GM21390 (cell line): ENCODE results near the gene NEUROD2.
A peak's percentile ranks its signal among the peaks of the same experiment; 100 is the strongest.

Experiments
- ATAC-seq: cut with Tn5 transposase; IDR thresholded peaks from one replicate; pipeline ENCODE4 v1.9.1; 2021; ENCODE audit not compliant: unreplicated experiment

The NEUROD2 gene

DNA sequence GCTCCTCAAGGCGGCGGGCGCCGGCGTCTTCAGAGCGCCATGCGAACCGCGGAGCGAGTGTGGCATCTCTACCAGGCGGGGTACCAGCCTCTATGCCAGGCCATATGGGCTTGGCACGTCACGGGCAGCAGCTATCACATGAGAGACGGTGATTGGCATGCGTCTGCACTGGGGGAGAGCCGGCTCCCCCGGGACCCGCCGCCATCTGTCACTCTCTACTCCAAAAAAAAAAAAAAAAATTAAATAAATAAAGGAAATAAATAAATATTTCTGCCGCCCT, at the start of gene NEUROD2:
NEUROD2 (minus strand) TSS at position 70 of the 280 bp plus-strand sequence. CDS start 1,321 bp downstream, outside the sequence.
- no peak for ATAC-seq

DNA sequence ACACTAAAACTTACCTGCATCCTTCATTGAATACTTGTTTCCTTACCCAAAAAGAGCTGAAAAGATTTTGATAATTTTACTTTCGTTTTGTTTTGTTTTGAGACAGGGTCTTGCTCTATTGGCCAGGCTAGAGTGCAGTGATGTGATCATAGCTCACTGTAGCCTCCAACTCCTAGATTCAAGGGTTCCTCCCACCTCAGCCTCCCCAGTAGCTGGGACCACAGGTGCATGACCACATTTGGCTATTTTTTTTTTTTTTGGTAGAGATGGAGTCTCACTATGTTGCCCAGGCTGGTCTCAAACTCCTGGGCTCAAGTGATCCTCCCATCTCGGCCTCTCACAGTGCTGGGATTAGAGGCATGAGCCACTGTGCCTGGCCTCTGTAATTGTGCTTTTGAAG, 47.4 kb upstream of the NEUROD2 start:
- ATAC-seq, result no peak

DNA sequence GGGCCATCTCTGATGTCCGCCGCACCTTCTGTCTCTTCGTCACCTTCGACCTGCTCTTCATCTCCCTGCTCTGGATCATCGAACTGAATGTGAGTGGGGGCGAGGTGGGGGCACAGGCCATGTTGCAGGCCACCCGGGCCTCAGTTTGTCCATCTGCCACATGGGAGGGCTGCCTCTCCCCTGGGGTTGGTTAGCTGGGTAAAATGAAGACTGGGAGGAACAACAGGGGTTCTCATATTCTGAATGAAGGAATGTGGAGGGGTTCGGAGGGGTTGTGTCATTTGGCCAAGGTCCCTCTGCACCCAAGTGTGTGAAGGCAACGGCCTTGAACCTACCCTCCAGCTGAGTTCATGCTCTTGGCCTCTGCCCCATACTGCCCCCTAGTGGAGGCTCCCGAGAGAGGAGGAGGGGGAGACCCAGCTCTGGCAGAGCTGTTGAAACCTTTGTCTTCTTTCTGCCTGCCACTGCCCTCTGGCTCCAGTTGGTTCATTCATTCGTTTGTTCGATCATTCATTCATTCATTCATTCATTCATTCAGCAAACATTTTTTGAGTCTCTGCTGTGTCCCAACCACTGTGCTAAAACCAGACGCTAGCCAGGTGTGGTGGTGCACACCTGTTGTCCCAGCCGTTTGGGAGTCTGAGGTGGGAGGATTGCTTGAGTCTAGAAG, 46.1 kb upstream of the NEUROD2 start:
- ATAC-seq, result no peak

DNA sequence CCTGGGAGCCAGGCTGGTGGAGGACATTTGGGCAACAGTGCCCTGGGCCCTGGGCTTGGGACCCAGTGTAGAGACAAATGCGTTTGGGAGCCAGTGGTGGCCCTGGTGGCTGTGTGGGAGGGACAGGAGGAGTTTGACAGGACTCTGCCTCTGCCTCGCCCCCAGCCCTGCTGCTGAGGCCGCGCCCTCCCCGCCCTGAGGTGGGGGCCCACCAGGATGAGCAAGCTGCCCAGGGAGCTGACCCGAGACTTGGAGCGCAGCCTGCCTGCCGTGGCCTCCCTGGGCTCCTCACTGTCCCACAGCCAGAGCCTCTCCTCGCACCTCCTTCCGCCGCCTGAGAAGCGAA, 45.6 kb upstream of the NEUROD2 start:
- no peak for ATAC-seq

DNA sequence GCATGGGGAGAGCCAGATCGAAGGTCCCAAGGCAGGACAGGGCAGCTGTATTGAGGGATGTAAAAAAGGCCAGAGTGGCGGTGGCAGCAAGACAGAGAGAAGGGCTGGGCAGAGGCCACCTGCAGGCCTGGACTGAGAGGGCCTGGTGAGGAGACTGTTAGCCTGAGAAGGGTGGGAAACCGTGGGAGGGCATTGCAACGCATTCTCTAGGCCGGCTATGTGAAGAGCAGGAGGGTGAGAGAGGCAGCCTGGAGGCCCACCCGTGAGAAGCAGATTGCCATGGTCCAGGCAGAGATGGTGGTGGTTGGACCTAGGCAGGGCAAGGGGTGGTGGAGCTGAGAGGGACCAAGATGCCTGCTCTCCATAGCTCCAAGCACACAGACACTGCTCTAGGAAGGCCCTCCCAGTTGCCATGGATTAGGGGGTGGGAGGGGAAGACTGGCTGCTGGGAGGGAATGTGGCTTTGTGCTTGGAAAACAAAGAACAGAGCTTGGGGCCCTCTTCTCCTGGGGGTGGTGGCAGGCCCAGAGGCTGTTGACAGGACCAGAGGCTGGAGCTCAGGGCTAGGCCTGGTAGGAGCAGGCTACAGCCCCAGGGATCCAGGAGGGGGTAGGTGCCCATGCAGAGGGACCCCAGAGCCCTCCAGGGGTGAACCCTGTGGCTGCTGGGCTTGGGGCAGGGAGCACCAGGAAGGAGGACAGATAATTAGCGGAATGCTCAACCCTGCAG, 45.0 kb upstream of the NEUROD2 start:
- ATAC-seq, result no peak

DNA sequence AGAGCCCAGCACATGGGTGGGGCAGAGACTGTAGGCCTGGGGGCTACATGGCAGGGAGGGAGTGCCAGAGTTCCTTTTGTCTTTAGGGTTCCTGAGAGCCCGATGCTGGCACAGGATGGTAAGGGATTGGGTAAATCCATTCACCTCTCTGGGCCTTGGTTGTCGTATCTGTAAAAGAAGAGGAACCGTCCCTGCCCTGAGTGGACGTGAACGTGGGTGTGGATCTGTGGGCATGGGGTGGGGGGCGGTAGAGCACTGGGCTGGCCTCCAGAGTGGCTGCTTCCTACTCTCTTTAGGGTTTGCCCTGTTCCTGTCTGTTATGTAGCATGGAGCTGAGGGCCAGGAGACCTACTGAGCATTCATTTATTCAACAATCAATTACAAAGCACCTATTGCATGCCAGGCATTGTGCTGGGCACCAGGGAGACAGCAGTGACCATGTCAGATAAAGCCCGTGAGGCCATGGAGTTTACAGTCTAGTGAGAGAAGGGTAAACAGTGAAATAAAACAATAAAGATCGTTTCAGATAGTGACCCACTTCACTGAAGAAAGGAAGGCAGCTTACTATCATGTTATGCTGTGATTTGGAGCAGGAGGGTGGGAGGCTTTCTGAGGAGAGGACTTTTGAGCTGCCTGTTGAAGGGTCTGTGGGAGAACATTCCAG, 44.3 kb upstream of the NEUROD2 start:
- no peak for ATAC-seq

DNA sequence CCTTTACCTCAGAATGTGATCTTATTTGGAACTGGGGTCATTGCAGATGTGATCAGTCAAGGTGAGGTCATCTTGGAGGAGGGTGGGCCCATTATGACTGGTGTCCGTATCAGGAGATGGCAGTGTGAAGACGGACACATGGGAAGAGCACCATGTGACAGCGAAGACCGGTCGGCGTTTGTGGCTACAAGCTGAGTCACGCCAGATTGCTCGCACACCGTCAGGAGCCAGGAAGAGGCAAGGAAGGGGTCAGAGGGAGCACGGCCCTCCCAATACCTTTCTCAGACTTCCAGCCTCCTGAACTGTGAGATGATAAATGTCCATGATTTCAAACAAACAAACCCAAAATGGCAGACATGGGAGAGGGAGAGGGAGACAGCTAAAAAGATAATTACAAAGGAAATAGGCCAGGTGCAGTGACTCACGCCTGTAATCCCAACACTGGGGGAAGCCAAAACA, 42.4 kb upstream of the NEUROD2 start:
- ATAC-seq, result no peak

DNA sequence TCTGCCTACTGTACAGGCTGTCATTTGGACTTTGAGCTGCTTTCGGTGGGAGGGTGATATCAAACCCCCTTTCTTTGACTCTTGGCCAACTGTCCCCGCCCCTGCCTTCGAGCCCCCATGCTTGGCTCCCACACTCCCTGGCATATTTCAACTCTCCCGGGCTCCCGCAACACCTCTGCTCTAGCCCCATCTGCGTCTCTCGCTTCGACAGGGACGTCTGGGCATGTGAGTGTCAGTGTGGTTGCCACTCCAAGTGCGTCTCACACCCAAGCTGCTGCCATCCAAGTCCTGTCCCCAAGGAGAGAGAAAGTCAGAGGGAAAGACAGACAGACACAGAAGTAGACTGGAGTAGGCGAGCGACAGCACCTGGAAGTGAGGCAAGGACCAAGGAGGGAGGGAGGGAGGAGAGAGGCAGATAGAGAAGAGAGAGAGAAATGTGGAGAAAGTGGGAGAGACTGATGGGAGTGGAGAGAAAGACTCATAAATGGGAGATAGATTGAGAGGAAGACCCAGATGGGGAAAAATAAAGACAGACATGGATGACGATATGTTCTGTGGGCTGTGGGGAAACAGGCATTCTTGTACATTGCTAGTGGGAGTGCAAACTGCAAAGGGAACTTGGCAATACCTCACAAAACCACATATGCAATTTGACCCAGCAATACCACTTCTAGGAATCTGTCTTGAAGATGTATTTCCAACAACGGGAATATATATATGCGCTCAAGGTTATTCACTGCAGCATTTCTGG, 41.1 kb upstream of the NEUROD2 start:
- ATAC-seq, result no peak

DNA sequence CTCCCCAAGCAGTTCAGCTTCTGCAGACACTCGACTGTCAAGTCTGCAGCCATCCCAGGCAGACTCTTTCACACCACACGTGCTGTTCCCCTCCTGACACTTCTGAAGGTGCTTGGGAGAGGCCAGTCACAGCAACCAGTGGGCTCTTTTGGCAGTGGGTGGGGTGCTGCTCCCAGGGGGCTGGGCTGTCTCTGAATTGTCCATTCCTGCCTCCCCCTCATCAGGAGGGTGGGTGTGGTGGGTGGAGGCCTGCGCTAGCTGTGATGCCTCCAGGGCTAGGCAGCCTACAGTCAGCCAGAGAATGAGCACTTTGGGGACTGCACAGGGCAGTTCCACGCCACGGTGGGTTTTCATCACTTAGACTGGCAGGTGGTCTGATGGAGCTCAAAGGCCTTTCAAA, 39.5 kb upstream of the NEUROD2 start:
- ATAC-seq, result no peak

DNA sequence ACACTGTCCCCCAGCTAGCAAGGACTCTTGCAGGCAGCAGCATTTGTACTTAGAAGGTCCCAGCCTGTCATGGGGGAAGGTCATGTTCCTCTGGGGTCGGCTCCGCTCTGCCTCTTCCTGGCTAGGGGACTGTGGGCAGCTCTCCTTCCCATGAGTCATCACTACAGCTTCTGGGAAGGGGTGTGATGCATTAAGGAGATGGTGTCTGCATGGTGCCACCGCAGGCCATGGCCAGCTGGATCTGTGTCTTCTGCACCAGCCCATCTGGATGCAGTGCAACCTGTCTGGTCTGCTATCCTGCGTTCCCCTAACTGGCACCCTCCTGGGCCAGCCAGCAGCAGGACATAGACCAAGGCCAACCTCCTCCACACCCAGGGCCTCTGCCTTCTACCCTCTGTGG, 35.6 kb upstream of the NEUROD2 start:
- no peak for ATAC-seq

DNA sequence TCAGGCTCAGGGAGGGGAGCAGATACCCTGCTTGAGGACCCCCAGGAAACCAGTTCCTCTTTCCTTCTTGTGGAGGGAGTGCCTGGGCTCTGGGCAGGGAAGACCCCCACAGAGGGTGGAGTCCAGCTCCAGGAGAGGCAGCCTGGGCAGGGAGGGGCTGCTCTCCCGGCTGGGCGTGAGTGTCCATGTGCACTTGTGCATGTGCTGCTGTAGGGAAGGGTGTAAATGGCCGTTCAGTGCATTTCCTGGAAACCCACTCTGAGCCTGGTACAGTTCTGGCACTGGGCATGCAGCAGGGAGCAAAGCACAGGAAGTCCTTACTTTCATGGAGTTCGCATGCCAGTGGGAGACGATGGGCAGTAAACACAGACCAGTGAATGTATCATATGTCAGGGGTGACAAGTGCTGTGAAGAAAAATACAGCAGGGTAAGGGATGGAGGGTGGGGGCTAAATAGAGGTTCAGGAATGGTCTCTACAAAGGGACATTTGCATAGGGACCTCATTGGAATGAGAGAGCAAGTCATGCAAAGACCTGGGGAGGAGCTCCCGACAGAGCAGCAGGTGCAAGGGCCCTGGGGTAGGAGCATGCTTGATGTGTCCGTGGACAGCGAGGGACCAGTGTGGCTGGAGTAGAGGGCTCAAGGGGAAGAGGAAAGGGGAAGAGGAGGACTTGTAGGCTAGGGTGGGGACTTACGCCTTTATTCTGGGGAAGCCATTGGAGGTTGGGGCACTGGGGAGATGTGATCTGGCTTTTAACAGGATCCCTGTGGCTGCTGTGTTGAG, 34.8 kb upstream of the NEUROD2 start:
- no peak for ATAC-seq

DNA sequence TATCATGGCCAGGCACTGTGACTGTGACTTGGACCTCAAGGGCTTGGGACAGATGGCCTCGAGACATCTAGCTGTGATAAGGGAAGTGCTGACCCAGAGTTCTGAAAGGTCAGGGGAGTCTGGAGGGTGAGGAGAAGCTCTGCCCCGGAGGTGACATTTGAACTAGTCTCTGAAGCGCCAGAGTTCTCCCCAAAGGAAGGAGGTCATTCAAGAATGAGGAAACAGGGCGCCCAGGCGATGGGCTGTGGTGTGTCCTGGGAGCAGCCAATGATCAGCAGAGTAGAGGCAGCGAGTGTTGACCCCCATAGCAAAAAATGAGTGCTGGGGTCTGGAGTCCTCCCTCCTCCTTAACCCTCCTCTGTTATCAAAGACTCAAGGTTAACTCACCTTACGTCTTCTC, 34.2 kb upstream of the NEUROD2 start:
- no peak for ATAC-seq

DNA sequence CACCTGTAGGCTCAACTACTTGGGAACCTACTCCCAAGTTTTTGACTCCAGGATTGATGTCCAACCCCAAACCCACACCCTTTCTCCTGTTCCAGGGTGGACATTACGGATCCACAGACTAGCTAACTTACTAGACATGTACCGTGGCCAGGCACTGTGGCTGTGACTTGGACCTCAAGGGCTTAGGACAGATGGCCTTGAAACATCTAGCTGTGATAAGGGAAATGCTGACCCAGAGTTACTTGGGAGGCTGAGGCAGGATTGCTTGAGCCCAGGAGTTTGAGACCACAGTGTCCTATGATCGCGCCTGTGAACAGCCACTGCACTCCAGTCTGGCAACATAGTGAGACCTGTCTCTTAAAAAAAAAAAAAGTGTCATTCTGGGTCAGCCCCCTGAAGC, 33.4 kb upstream of the NEUROD2 start:
- no peak for ATAC-seq

DNA sequence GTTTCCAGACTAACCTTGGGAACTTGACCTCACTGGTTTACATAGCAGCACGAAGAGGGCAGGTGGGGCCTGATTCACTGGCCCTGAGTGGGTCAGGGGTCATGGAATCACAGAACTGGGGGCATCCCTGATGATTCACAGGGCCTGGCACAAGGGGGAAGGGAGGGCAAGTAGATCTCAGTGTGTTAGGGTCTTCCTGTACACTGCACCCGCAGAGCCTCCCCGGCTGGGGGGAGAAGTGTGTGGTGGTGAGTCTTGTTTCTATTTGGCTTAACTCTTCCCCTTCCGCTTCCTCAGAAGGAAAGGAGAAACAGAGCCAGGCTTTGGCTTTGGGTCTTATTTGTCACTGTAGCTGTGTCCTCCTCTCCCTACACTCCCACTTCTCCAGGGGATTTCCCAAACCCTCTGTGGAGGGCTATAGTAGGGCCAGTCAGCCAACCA, 32.9 kb upstream of the NEUROD2 start:
- no peak for ATAC-seq

DNA sequence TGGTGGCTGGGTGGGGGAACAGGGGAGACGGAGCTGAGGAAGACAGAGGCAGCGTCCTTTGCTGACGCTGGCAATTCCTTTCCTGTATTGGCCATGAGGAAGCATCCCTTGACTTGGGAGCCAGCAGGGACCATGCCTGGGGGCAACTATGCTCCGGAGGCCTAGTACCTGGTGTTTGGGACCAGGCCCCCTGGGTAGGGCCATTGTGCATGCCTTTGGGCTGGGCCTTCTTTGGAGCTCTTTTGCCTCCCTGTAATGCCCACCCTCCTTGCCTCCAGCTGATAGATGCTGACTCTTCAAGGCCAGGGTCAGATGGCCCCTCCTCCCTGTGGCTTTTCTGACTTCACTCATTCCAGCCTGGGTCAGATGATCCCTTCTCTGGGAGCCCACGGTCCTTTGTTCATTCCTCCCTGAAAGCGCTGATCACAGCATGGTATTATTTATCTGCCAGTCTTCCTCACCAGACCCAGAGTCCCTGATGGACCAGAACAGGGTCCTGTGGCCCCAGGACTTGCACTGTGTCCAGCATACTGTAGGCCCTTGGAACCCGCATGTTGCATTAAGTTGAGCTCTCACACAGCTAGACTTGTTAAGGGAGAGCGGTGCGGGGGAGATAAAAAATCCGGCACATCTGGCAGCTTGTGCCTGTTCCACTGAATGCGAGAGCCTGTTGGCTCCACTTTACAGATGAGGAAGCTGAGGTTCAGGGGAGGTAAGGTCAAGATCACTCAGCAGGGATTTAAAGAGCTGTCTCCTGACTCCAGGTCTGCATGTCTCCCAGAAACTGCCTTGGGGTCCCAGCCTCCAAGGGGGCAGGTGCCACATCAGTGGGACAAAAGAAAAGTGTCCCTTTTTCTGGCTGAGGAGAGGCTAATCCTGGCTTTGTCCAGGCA, 32.1 kb upstream of the NEUROD2 start:
- ATAC-seq, result no peak

DNA sequence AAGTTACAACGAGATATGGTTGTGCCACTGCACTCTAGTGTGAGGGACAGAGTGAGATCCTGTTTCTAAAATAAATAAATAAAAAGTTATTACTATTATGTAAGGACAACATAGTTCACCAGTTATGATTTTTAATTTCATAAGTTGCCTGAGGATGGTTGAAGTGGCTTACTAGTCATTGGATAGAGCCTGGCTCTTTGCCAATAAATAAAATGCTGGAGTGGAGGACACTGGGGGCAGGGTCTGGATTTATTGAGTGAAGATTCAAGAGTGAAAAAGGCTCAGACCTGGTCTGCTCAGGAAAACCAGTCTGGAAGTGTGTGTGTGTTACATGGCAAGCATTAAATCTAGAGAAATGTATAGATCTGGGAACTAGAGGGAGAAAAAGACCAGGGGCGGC, 31.3 kb upstream of the NEUROD2 start:
- ATAC-seq, result no peak

DNA sequence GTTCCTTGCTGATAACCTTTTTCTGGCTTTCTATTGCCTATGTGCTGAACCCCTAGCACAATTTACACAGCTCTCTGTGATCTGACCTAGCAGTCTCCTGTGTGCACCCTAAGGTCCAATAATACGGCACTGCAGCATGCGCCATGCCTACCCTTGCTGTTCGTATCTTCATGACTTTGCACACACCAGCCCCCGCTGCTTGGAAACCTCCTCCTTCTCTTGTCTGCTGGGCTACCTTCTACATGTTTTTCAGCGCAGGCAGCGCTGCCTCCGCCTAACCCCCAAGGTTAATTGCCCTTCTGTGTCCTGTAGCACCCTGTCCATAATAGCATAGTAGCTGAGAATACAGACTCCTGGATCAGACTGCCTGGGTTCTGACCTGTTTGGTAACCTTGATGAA, 30.6 kb upstream of the NEUROD2 start:
- ATAC-seq, result no peak

DNA sequence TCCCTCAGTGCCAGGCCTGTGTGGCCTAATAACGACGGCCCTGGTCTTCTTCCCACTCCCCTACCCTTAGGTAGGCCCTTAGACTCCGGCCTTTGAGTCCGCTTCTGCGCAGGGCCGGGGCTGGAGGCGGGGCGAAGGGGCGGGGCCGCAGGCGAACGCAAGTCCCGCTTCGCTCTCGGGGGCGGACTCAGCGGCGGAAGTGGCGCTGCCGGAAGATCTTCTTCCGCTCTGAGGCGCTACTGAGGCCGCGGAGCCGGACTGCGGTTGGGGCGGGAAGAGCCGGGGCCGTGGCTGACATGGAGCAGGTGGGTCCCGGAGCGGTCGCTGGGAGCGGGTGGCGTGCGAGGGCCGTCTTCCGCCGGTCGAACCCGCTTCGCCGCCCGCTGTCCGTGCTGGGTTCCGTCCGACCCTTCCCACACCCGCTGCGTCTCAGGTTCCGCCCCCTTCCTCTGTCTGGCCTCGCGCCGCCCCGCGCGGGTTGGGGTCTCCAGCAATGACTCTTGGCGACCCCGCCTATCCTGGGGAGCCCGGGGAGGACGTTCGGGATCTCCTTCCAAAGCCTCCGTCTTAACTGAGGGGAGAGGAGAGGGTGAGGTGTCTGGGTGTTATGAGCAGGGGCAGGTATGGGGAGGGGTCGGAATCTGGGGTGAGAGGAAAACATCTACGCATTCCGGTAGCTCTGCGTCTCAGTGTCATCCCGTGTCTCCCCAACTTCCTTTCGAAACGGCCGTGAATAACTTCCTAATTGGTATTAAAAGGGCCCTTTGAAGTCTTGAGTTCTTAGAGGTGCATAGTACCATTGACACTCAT, 29.4 kb upstream of the NEUROD2 start, which contains the start of gene STARD3:
STARD3 (plus strand) TSS at position 218 of the 810 bp plus-strand sequence. CDS start 16,388 bp downstream, outside the sequence.
- peak; percentile 83 for ATAC-seq

DNA sequence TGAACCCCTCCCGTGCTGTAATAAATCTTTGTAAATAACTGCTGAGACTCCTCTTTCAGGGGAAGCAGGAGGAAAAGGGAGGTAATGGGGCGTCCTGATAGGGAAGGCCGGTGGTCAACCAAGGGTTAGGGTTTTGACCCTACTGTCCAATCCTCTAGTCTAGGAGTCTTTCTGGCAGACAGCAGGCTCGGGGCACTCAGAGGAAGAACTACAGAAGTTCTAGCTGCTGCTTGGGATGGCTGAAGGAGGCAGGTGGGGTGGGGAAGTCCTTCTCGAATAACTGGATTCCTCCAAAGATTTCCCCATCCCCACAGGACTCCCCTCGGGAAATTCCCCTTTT, 28.8 kb upstream of the NEUROD2 start:
- ATAC-seq, result peak; percentile 10
